HG03025 (cell line): ENCODE data around the gene PHEX.

Source experiments
- ATAC-seq: cut with Tn5 transposase; IDR thresholded peaks from one replicate; pipeline ENCODE4 v1.9.1; 2021; ENCODE audit warnings: mild to moderate bottlenecking, moderate library complexity; ENCODE audit not compliant: unreplicated experiment, low FRiP score

PHEX gene

GRCh38 chrX:22141047-22141730 lies 109.1 kb downstream of the PHEX start:
- no peak for ATAC-seq

GRCh38 chrX:22147214-22147613 lies 115.1 kb downstream of the PHEX start:
- no peak for ATAC-seq

- ATAC-seq, result no peak
These were observed 115.8 kb downstream of the PHEX start for GRCh38 chrX:22147942-22148341.

GRCh38 chrX:22148565-22148964 lies 116.4 kb downstream of the PHEX start:
- no peak for ATAC-seq

- no peak for ATAC-seq
These were observed 118.2 kb downstream of the PHEX start for GRCh38 chrX:22150371-22150770.

GRCh38 chrX:22155126-22155525 lies 123.0 kb downstream of the PHEX start:
- ATAC-seq, result no peak

GRCh38 chrX:22159071-22159470 lies 126.9 kb downstream of the PHEX start:
- ATAC-seq, result no peak

- no peak for ATAC-seq
These were observed 131.2 kb downstream of the PHEX start for GRCh38 chrX:22163326-22163725.

- no peak for ATAC-seq
These were observed 132.8 kb downstream of the PHEX start for GRCh38 chrX:22164770-22165388.

GRCh38 chrX:22165732-22166457 lies 133.8 kb downstream of the PHEX start:
- no peak for ATAC-seq

- ATAC-seq, result no peak
These were observed 139.3 kb downstream of the PHEX start for GRCh38 chrX:22171287-22172060.

GRCh38 chrX:22173966-22174365 lies 141.8 kb downstream of the PHEX start:
- no peak for ATAC-seq

GRCh38 chrX:22177950-22178515 lies 145.9 kb downstream of the PHEX start:
- no peak for ATAC-seq

- ATAC-seq, result no peak
These were observed 152.0 kb downstream of the PHEX start for GRCh38 chrX:22184096-22184495.

GRCh38 chrX:22186165-22186564 lies 154.0 kb downstream of the PHEX start:
- no peak for ATAC-seq

GRCh38 chrX:22192419-22193060 lies 160.4 kb downstream of the PHEX start:
- ATAC-seq, result peak; percentile 91

GRCh38 chrX:22193851-22194659 lies 161.9 kb downstream of the PHEX start:
- ATAC-seq, result no peak

- no peak for ATAC-seq
These were observed 162.5 kb downstream of the PHEX start for GRCh38 chrX:22194660-22194945.

GRCh38 chrX:22196149-22196548 lies 164.0 kb downstream of the PHEX start:
- no peak for ATAC-seq

GRCh38 chrX:22202251-22202650 lies 170.1 kb downstream of the PHEX start:
- ATAC-seq, result no peak
